HL-60 (cell line): ENCODE measurements around the gene ATP1B1.

Source experiments
- DNase-seq, 2 experiments: peaks; one replicate each; pipeline ENCODE4 v3.0.0-alpha.2; 2010 to 2020; ENCODE audit warnings: low read depth in 1 of 2, low spot score in 1 of 2
- H3K27ac ChIP-seq: fragments of 250-450 bp; sonication (Bioruptor Pico); replicated peaks from 2 replicates; pipeline ENCODE4 v1.5.1; 2020; ENCODE audit warnings: mild to moderate bottlenecking, moderate library complexity
- H3K27me3 ChIP-seq: fragments of 250-450 bp; sonication (Bioruptor Pico); 2 replicates; pipeline ENCODE4 v1.5.1; 2021; ENCODE audit warnings: mild to moderate bottlenecking, moderate library complexity; ENCODE audit not compliant: insufficient read depth, poor library complexity, severe bottlenecking
- H3K4me3 ChIP-seq: replicated peaks from 2 replicates; pipeline ENCODE4 v1.5.1; 2011; ENCODE audit warnings: mild to moderate bottlenecking, control low read depth, low read length; ENCODE audit not compliant: insufficient read depth
- CTCF ChIP-seq: IDR thresholded peaks from one replicate; pipeline ENCODE4 v1.5.1; 2011; ENCODE audit warnings: low read length, control low read depth, inconsistent platforms; ENCODE audit not compliant: insufficient read depth
- GABPA ChIP-seq: IDR thresholded peaks from 2 replicates; pipeline ENCODE4 v1.6.1; 2012; ENCODE audit warnings: low read depth
- POLR2AphosphoS5 ChIP-seq: IDR thresholded peaks from 2 replicates; pipeline ENCODE4 v1.6.1; 2012; ENCODE audit warnings: low read depth
- SPI1 ChIP-seq: IDR thresholded peaks from 2 replicates; pipeline ENCODE4 v1.6.1; 2012; ENCODE audit warnings: low read depth, mild to moderate bottlenecking, borderline replicate concordance
- TF ChIP-seq, protein P1 (sequence below): IDR thresholded peaks from 2 replicates; pipeline ENCODE4 v1.6.1; 2012; ENCODE audit warnings: low read depth; ENCODE audit not compliant: insufficient replicate concordance

Gene ATP1B1

GRCh38 chr1:169129109-169129784, 22.8 kb downstream of the ATP1B1 start:
- TF ChIP-seq SPI1 (no peak), CTCF (no peak), GABPA (no peak), POLR2AphosphoS5 (no peak)
- TF ChIP-seq, protein P1, sequence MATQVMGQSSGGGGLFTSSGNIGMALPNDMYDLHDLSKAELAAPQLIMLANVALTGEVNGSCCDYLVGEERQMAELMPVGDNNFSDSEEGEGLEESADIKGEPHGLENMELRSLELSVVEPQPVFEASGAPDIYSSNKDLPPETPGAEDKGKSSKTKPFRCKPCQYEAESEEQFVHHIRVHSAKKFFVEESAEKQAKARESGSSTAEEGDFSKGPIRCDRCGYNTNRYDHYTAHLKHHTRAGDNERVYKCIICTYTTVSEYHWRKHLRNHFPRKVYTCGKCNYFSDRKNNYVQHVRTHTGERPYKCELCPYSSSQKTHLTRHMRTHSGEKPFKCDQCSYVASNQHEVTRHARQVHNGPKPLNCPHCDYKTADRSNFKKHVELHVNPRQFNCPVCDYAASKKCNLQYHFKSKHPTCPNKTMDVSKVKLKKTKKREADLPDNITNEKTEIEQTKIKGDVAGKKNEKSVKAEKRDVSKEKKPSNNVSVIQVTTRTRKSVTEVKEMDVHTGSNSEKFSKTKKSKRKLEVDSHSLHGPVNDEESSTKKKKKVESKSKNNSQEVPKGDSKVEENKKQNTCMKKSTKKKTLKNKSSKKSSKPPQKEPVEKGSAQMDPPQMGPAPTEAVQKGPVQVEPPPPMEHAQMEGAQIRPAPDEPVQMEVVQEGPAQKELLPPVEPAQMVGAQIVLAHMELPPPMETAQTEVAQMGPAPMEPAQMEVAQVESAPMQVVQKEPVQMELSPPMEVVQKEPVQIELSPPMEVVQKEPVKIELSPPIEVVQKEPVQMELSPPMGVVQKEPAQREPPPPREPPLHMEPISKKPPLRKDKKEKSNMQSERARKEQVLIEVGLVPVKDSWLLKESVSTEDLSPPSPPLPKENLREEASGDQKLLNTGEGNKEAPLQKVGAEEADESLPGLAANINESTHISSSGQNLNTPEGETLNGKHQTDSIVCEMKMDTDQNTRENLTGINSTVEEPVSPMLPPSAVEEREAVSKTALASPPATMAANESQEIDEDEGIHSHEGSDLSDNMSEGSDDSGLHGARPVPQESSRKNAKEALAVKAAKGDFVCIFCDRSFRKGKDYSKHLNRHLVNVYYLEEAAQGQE = no peak
- DNase-seq = no peak
- Histone ChIP-seq H3K4me3 (no peak overlapping the region), H3K27ac (no peak overlapping the region), H3K27me3 (no peaks in the 10 kb centered on the region)

GRCh38 chr1:169130683-169131082, 24.2 kb downstream of the ATP1B1 start:
- H3K27ac ChIP-seq = no peak overlapping the region
- TF ChIP-seq, protein P1 = no peak
- TF ChIP-seq CTCF = no peak
- TF ChIP-seq POLR2AphosphoS5 = no peak
- no peak for TF ChIP-seq GABPA
- no peak for TF ChIP-seq SPI1
- H3K27me3 ChIP-seq = no peaks in the 10 kb centered on the region
- no peak overlapping the region for H3K4me3 ChIP-seq
- no peak for DNase-seq

GRCh38 chr1:169132512-169133227, 26.2 kb downstream of the ATP1B1 start:
- Histone ChIP-seq H3K4me3 (no peak overlapping the region), H3K27me3 (no peaks in the 10 kb centered on the region), H3K27ac (no peak overlapping the region)
- TF ChIP-seq SPI1 (no peak), GABPA (no peak), CTCF (no peak), POLR2AphosphoS5 (no peak)
- TF ChIP-seq, protein P1 = no peak
- DNase-seq = no peak
